Thoracic aorta (tissue), 2 donors: Measurements from ENCODE around the gene DLGAP4. TPM values are rescaled to one million over a fixed set of nuclear protein-coding genes. Genes with fewer than 3 reads are reported as not detected.
A peak's percentile ranks its signal among the peaks of the same experiment; 100 is the strongest.
"Not testable (repeated sequence)": the region's sequence is repeated elsewhere in the genome, so short reads cannot be mapped to it uniquely, and the experiment has no call there.

Experiments used
- ATAC-seq: fragments of 150-250 bp; one replicate; pipeline ENCODE4 v1.8.0; 2017; ENCODE audit warnings: low read depth; ENCODE audit not compliant: insufficient number of reproducible peaks, low FRiP score
- DNase-seq: peaks from one replicate; pipeline ENCODE4 v3.0.0-alpha.2; 2020; ENCODE audit warnings: low spot score
- H3K27ac ChIP-seq, 2 donors: fragments of 200-600 bp; sonication (generic); 1 replicate in 1 of 2; 2 replicates in 1 of 2; pipeline ENCODE4 v1.5.1; 2016; ENCODE audit warnings: mild to moderate bottlenecking in 2 of 2, moderate library complexity in 2 of 2
- H3K27me3 ChIP-seq: fragments of 200-600 bp; sonication (generic); replicated peaks from 2 replicates; pipeline ENCODE4 v1.6.0; 2016; ENCODE audit warnings: mild to moderate bottlenecking; ENCODE audit not compliant: insufficient read depth
- H3K36me3 ChIP-seq: fragments of 200-600 bp; sonication (generic); one replicate; pipeline ENCODE4 v1.5.1; 2016
- H3K4me1 ChIP-seq, 2 donors: fragments of 200-600 bp; sonication (generic); 1 replicate in 1 of 2; 2 replicates in 1 of 2; pipeline versions ENCODE4 v1.5.1 to v1.6.0; 2016; ENCODE audit warnings: low read depth in 2 of 2, mild to moderate bottlenecking in 1 of 2; ENCODE audit not compliant: control insufficient read depth in 1 of 2
- H3K4me3 ChIP-seq: fragments of 200-600 bp; sonication (generic); 2 replicates; pipeline ENCODE4 v1.5.1; 2016; ENCODE audit warnings: mild to moderate bottlenecking
- H3K9me3 ChIP-seq: fragments of 200-600 bp; sonication (generic); 2 replicates; pipeline ENCODE4 v1.5.1; 2016
- total RNA-seq, 2 donors: library from RNA; depleted of rRNA; stranded (reverse); fragments of >200 nt; gene quantifications; one replicate each; pipeline versions ENCODE4 v1.1.0 to v1.2.3, GENCODE V29; 2016
- TF ChIP-seq, protein P1 (sequence below): fragments of 200-600 bp; sonication (generic); IDR thresholded peaks from one replicate; pipeline ENCODE4 v1.5.1; 2019; ENCODE audit warnings: antibody characterized with exemption

Gene DLGAP4
- total RNA-seq, 2 donors from 2014 or later, result 66.2 to 105 TPM

DNA sequence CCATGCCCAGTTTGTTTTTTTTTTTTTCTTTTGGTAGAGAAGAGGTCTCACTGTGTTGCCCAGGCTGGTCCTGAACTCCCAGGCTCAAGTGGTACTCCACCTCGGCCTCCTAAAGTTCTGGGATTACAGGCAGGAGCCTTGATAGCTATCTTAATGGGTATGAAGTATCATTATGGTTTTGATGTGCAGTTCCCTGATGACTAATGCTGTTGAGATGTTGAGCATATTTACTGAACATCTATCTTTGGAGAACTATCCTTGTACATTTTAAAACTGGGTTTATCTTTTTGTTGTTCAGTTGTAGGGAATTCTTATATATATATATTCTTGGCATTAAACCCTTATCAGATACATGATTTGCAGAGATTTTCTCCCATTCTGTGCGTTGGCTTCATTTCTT lies 213.8 kb downstream of the DLGAP4 start:
- Histone ChIP-seq H3K4me1 (peaks cover 16 to 48% of the 10 kb centered on the region in 2 donors), H3K27ac (no peak overlapping the region), H3K4me3 (no peak overlapping the region), H3K9me3 (no peaks in the 10 kb centered on the region), H3K27me3 (no peaks in the 10 kb centered on the region), H3K36me3 (peaks cover 9% of the 10 kb centered on the region)
- TF ChIP-seq, protein P1, sequence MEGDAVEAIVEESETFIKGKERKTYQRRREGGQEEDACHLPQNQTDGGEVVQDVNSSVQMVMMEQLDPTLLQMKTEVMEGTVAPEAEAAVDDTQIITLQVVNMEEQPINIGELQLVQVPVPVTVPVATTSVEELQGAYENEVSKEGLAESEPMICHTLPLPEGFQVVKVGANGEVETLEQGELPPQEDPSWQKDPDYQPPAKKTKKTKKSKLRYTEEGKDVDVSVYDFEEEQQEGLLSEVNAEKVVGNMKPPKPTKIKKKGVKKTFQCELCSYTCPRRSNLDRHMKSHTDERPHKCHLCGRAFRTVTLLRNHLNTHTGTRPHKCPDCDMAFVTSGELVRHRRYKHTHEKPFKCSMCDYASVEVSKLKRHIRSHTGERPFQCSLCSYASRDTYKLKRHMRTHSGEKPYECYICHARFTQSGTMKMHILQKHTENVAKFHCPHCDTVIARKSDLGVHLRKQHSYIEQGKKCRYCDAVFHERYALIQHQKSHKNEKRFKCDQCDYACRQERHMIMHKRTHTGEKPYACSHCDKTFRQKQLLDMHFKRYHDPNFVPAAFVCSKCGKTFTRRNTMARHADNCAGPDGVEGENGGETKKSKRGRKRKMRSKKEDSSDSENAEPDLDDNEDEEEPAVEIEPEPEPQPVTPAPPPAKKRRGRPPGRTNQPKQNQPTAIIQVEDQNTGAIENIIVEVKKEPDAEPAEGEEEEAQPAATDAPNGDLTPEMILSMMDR, result no peak
- ATAC-seq (no peak), DNase-seq (no peak)

DNA sequence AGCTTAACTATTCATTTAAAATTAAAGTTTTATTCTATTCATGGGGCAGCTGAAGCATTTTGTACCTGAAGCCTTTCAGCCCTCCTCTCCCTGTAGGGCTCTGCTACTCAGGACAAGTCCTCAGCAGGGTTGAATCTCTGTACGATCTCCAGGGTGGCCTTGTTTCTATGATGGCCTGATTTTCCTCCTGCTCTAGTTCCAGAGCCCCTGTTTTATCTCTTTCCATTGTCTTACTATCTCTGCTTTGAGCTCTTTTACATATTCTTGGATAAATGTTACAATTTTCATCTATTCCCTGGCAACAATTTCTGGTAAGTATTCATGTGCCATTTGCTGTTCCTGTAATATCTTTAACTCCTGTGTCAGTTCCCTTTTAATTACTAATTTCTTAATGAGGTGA lies 215.4 kb downstream of the DLGAP4 start:
- peaks cover 8 to 47% of the 10 kb centered on the region in 2 donors for H3K4me1 ChIP-seq
- ATAC-seq, result no peak
- TF ChIP-seq, protein P1, result no peak
- H3K9me3 ChIP-seq, result no peaks in the 10 kb centered on the region
- no peaks in the 10 kb centered on the region for H3K27me3 ChIP-seq
- H3K4me3 ChIP-seq, result no peak overlapping the region
- H3K36me3 ChIP-seq, result peaks cover 23% of the 10 kb centered on the region
- peak overlapping the region; percentile 6 to 64 for H3K27ac ChIP-seq
- no peak for DNase-seq

DNA sequence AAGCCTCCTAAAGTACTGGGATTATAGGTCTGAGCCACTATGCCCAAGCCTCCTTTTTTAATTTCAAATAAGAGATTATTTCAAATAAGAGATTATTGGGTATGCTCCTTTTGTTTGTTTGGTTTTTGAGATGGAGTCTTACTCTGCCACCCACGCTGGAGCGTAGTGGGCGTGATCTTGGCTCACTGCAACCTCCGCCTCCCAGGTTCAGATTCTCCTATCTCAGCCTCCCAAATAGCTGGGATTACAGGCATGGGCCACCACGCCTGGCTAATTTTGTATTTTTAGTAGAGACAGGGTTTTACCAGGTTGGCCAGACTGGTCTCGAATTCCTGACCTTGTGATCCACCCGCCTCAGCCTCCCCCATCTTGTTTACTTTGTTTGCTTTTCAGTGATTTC lies 216.3 kb downstream of the DLGAP4 start:
- H3K27me3 ChIP-seq, DNase-seq, H3K4me3 ChIP-seq, H3K9me3 ChIP-seq, ATAC-seq: not testable (repeated sequence)
- peaks cover 8 to 53% of the 10 kb centered on the region in 2 donors for H3K4me1 ChIP-seq
- H3K36me3 ChIP-seq, result peaks cover 26% of the 10 kb centered on the region
- peak overlapping the region; percentile 42 to 69 for H3K27ac ChIP-seq

DNA sequence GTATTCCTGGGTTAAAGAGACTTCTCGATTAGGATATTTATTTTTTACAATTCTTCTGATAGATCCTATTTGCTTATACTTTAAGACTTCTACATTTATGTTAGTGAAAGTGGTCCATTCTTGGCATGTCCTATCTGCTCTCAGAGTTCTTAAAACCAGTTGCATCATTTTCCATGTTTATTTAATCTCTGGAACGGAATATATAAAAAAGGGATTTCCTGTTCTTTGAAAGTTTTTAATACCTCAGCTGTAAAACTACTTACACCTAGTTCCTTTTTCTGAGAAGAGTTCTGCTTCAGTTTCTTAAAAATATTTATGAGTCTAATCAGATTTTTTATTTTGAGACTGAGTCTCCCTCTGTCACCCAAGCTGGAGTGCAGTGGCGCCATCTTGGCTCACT lies 217.2 kb downstream of the DLGAP4 start:
- Histone ChIP-seq H3K27ac (peak overlapping the region; percentile 42 to 69), H3K27me3 (no peaks in the 10 kb centered on the region), H3K4me1 (peaks cover 8 to 62% of the 10 kb centered on the region in 2 donors), H3K4me3 (no peak overlapping the region), H3K9me3 (no peaks in the 10 kb centered on the region), H3K36me3 (peaks cover 36% of the 10 kb centered on the region)
- ATAC-seq (no peak), DNase-seq (no peak)
- TF ChIP-seq, protein P1, result no peak

DNA sequence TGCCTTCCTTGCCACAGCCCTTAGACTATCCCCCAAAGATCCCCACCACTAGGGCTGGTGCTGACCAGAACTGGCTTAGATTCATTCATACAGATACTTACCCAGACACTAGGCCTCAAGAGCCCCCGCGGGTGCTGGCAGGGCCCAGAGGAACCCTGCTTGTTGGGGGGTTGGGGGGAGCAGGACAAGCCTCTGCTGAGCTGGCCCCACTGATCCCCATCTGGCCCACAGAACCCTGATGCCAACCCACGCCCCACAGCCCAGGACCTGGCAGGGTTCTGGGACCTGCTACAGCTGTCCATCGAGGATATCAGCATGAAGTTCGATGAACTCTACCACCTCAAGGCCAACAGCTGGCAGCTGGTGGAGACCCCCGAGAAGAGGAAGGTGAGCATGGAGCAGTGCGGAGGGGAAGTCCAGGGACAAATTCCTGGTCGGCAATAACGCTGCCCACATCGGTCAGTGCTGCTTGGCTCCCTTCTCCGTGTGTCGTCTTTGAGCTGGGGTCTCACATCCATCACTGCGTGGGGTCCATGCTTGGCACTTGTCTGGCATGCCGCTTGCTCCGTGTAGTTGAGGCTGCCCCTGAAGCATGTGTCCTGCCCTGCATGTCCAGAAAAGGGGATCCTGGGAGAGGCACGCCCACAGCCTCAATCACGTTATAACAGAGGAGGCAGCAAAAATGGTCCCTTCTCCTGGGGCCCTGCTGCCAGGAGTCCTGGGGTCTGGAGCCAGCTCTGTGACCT lies 219.7 kb downstream of the DLGAP4 start:
- Histone ChIP-seq H3K4me3 (no peak overlapping the region), H3K4me1 (peaks cover 8 to 63% of the 10 kb centered on the region in 2 donors), H3K9me3 (no peaks in the 10 kb centered on the region), H3K27me3 (no peaks in the 10 kb centered on the region), H3K36me3 (peaks cover 38% of the 10 kb centered on the region), H3K27ac (peak overlapping the region; percentile 58 to 70)
- TF ChIP-seq, protein P1, result no peak
- DNase-seq (no peak), ATAC-seq (no peak)
